HepG2 (cell line): Measurements from ENCODE around the gene TBRG4. TPM values are rescaled to one million over a fixed set of nuclear protein-coding genes. Genes with fewer than 3 reads are reported as not detected.

ENCODE experiments used
- CC2D1A ChIP-seq: sonication (generic); formaldehyde crosslinking; IDR thresholded peaks from 2 replicates; pipeline ENCODE4 v1.8.1; 2023; ENCODE audit warnings: mild to moderate bottlenecking, missing genetic modification reagents
- DDIT3 ChIP-seq: sonication (generic); formaldehyde crosslinking; IDR thresholded peaks from 2 replicates; pipeline ENCODE4 v1.4.0; 2020; ENCODE audit warnings: mild to moderate bottlenecking, missing genetic modification reagents
- DNMT1 ChIP-seq: sonication (generic); formaldehyde crosslinking; IDR thresholded peaks from 2 replicates; pipeline ENCODE4 v1.5.1; 2020; ENCODE audit warnings: mild to moderate bottlenecking, missing genetic modification reagents
- KLF16 ChIP-seq, 2 experiments: sonication (generic) in 1 of 2; formaldehyde crosslinking in 1 of 2; IDR thresholded peaks; 2 replicates each; pipeline versions ENCODE4 v1.6.1 to v1.8.0; 2016 to 2023; ENCODE audit warnings: missing genetic modification reagents in 2 of 2, missing compliant biosample characterization in 1 of 2
- MBD4 ChIP-seq: IDR thresholded peaks from 2 replicates; pipeline ENCODE4 v1.6.1; 2012; ENCODE audit warnings: low read length, inconsistent platforms, borderline replicate concordance
- MED8 ChIP-seq: sonication (generic); formaldehyde crosslinking; IDR thresholded peaks from 2 replicates; pipeline ENCODE4 v1.8.1; 2023; ENCODE audit warnings: mild to moderate bottlenecking, missing genetic modification reagents; ENCODE audit not compliant: insufficient replicate concordance
- MNT ChIP-seq: fragments of 450-650 bp; IDR thresholded peaks from 2 replicates; pipeline ENCODE4 v1.6.1; 2016
- NFAT5 ChIP-seq: sonication (generic); formaldehyde crosslinking; IDR thresholded peaks from 2 replicates; pipeline ENCODE4 v1.4.0; 2020; ENCODE audit warnings: missing genetic modification reagents
- NFE2 ChIP-seq: sonication (generic); formaldehyde crosslinking; IDR thresholded peaks from 2 replicates; pipeline ENCODE4 v1.4.0; 2020; ENCODE audit warnings: missing genetic modification reagents
- PAWR ChIP-seq: sonication (generic); formaldehyde crosslinking; IDR thresholded peaks from 2 replicates; pipeline ENCODE4 v1.4.0; 2020; ENCODE audit warnings: missing genetic modification reagents, mild to moderate bottlenecking, borderline replicate concordance
- PRDM10 ChIP-seq: sonication (generic); formaldehyde crosslinking; IDR thresholded peaks from 2 replicates; pipeline ENCODE4 v1.4.0; 2020; ENCODE audit warnings: low read depth, missing genetic modification reagents
- SRY ChIP-seq: sonication (generic); formaldehyde crosslinking; IDR thresholded peaks from 2 replicates; pipeline ENCODE4 v1.8.0; 2022; ENCODE audit warnings: mild to moderate bottlenecking, missing genetic modification reagents
- ZBTB3 ChIP-seq: sonication (generic); formaldehyde crosslinking; IDR thresholded peaks from 2 replicates; pipeline ENCODE4 v1.4.0; 2020; ENCODE audit warnings: low read depth, mild to moderate bottlenecking, moderate library complexity, missing genetic modification reagents, borderline replicate concordance
- ZMYM4 ChIP-seq: sonication (generic); formaldehyde crosslinking; IDR thresholded peaks from 2 replicates; pipeline ENCODE4 v1.8.1; 2023; ENCODE audit warnings: mild to moderate bottlenecking, missing genetic modification reagents
- ZNF33B ChIP-seq: sonication (generic); formaldehyde crosslinking; IDR thresholded peaks from 2 replicates; pipeline ENCODE4 v1.5.1; 2020; ENCODE audit warnings: mild to moderate bottlenecking, missing genetic modification reagents
- ZNF354B ChIP-seq: sonication (generic); formaldehyde crosslinking; IDR thresholded peaks from 2 replicates; pipeline ENCODE4 v1.8.0; 2022; ENCODE audit warnings: mild to moderate bottlenecking, missing genetic modification reagents
- ZSCAN20 ChIP-seq: sonication (generic); formaldehyde crosslinking; IDR thresholded peaks from 2 replicates; pipeline ENCODE4 v1.4.0; 2020; ENCODE audit warnings: missing genetic modification reagents, mild to moderate bottlenecking, borderline replicate concordance
- polyA plus RNA-seq, 8 experiments: library from polyadenylated mRNA; depleted of rRNA in 3 of 8; stranded (reverse) in 7 of 8; unstranded in 1 of 8; fragments of >200 nt; fragmentation: Illumina TruSeq in 4 of 8; extraction: Trizol in 4 of 8; gene quantifications; 2 replicates each; pipeline versions ENCODE4 v1.2.1 to v1.2.3, GENCODE V29; 2011 to 2016; ENCODE audit warnings: low read depth in 4 of 8, missing spikeins in 1 of 8, mixed read lengths in 1 of 8; ENCODE audit not compliant: insufficient read depth in 1 of 8
- total RNA-seq, 5 experiments: library from RNA; depleted of rRNA; stranded (reverse); fragments of >200 nt; fragmentation: Illumina TruSeq; extraction: Trizol; gene quantifications; 2 replicates each; pipeline ENCODE4 v1.2.3, GENCODE V29; 2016; ENCODE audit warnings: low read depth in 1 of 5

The TBRG4 gene
- total and polyA plus RNA-seq, 2 of the 13 experiments (the other 11 are each of a cell fraction or from before 2014, with no cell fraction given), result 87.8 to 107 TPM

GRCh38 chr7:45111298-45112223, at the start of gene TBRG4 (continued):
- TF ChIP-seq PAWR (CRISPR knock-in tag) (peak; percentile 54; the same call in 1 of the 2 replicates), DNMT1 (0 out of 2 replicates have a peak, but pooled peaks have one; percentile 84), NFE2 (CRISPR knock-in tag) (no peak), NFAT5 (CRISPR knock-in tag) (0 out of 2 replicates have a peak, but pooled peaks have one; percentile 67), KLF16 (CRISPR knock-in tag; IDR thresholded peaks at IDR 0.05) (peak in 1 of 2 experiments; percentile 78; a peak in 2 of 4 replicates), ZSCAN20 (CRISPR knock-in tag) (no peak; the same call in none of the 2 replicates), SRY (CRISPR knock-in tag) (peak; percentile 93), ZNF33B (CRISPR knock-in tag) (peak; percentile 55; the same call in 1 of the 2 replicates), ZNF354B (CRISPR knock-in tag) (no peak), ZBTB3 (CRISPR knock-in tag) (peak; percentile 84), MBD4 (no peak), PRDM10 (CRISPR knock-in tag) (peak; percentile 82), DDIT3 (no peak), MNT (peak; percentile 86), ZMYM4 (CRISPR knock-in tag) (peak; percentile 92), CC2D1A (CRISPR knock-in tag) (no peak), MED8 (CRISPR knock-in tag) (peak; percentile 98)
